Activated CD4-positive, CD25-positive, alpha-beta regulatory T cell treated with anti-CD3 and anti-CD28 coated beads, Interleukin-2, amount 50 U/mL, for 24 hours (primary cell): ENCODE results near the gene PHF21B.
"Not testable (repeated sequence)": the region's sequence is repeated elsewhere in the genome, so short reads cannot be mapped to it uniquely, and the experiment has no call there.

Experiments
- ATAC-seq, 2 donors: fragments of 150-1000 bp; cut with Tn5 transposase; one replicate each; pipeline ENCODE4 v1.10.0; 2021; ENCODE audit warnings: mild to moderate bottlenecking in 1 of 2, moderate library complexity in 1 of 2

Gene PHF21B

GRCh38 chr22:44986926-44987325 is 22.9 kb downstream of the PHF21B start:
- ATAC-seq, result no peak

- no peak for ATAC-seq
Measured at GRCh38 chr22:44985906-44986527, 23.8 kb downstream of the PHF21B start.

GRCh38 chr22:44983878-44984482 is 25.8 kb downstream of the PHF21B start:
- no peak for ATAC-seq

GRCh38 chr22:44982445-44982844 is 27.4 kb downstream of the PHF21B start:
- ATAC-seq, result no peak

- ATAC-seq, result no peak
Measured at GRCh38 chr22:44981857-44982256, 27.9 kb downstream of the PHF21B start.

- ATAC-seq, result no peak
Measured at GRCh38 chr22:44979154-44979553, 30.7 kb downstream of the PHF21B start.

GRCh38 chr22:44975427-44976262 is 34.2 kb downstream of the PHF21B start:
- ATAC-seq, result no peak

- no peak for ATAC-seq
Measured at GRCh38 chr22:44974454-44974853, 35.4 kb downstream of the PHF21B start.

- no peak for ATAC-seq
Measured at GRCh38 chr22:44973829-44974228, 36.0 kb downstream of the PHF21B start.

GRCh38 chr22:44972363-44973083 is 37.3 kb downstream of the PHF21B start:
- ATAC-seq, result peak; percentile 60 to 71

GRCh38 chr22:44971651-44972362 is 38.0 kb downstream of the PHF21B start:
- ATAC-seq, result peak; percentile 53 to 66

GRCh38 chr22:44970291-44970690 is 39.5 kb downstream of the PHF21B start:
- ATAC-seq, result no peak

- ATAC-seq, result no peak
Measured at GRCh38 chr22:44969817-44970216, 40.0 kb downstream of the PHF21B start.

GRCh38 chr22:44968736-44969135 is 41.1 kb downstream of the PHF21B start:
- ATAC-seq, result no peak

GRCh38 chr22:44965171-44965570 is 44.6 kb downstream of the PHF21B start:
- ATAC-seq, result no peak

GRCh38 chr22:44964722-44965078 is 45.1 kb downstream of the PHF21B start:
- no peak for ATAC-seq

- no peak for ATAC-seq
Measured at GRCh38 chr22:44963832-44964721, 45.7 kb downstream of the PHF21B start.

- ATAC-seq, result no peak
Measured at GRCh38 chr22:44962741-44963454, 46.9 kb downstream of the PHF21B start.

GRCh38 chr22:44961682-44962081 is 48.1 kb downstream of the PHF21B start:
- ATAC-seq, result not testable (repeated sequence)

GRCh38 chr22:44956840-44957767 is 52.7 kb downstream of the PHF21B start:
- no peak for ATAC-seq
